HCT116 (cell line): ENCODE results near the gene PRKG1. TPM values are rescaled to one million over a fixed set of nuclear protein-coding genes. Genes with fewer than 3 reads are reported as not detected.

Experiments used
- ATAC-seq: fragments of 200-7000 bp; cut with Tn5 transposase; 2 replicates; pipeline ENCODE4 v1.9.1; 2020; ENCODE audit warnings: mild to moderate bottlenecking, moderate library complexity
- BruUV-seq: library from RNA; stranded (reverse); fragments of 400-500 nt; replicated peaks from 2 replicates; lab custom pipeline; 2021; lab: Mats Ljungman, UMichigan
- CTCF ChIA-PET: fragments of 300-600 bp; sonication (Branson Sonifier 250); formaldehyde crosslinking; loops from one replicate; lab custom pipeline; 2021; ENCODE audit warnings: antibody characterized with exemption; lab: Charles Lee
- POLR2A ChIA-PET: fragments of 300-600, 350-600 bp; sonication (Branson Sonifier 250); formaldehyde crosslinking; loops from one replicate; lab custom pipeline; 2021; ENCODE audit warnings: antibody characterized with exemption; lab: Charles Lee
- RAD21 ChIA-PET, 2 experiments: fragments of 300-600 bp; sonication (Branson Sonifier 250); formaldehyde crosslinking; loops; one replicate each; lab custom pipeline; 2023; ENCODE audit warnings: low total read pairs in 2 of 2; ENCODE audit not compliant: uncharacterized antibody in 2 of 2, unreplicated experiment in 2 of 2, low non-redundant PET in 1 of 2; lab: Charles Lee
- DNase-seq: peaks from one replicate; pipeline ENCODE4 v3.0.0-alpha.2; 2010; ENCODE audit warnings: low read depth, low spot score
- H2AFZ ChIP-seq: fragments of 200-600 bp; shearing (Covaris generic), sonication (generic); 2 replicates; pipeline ENCODE4 v1.6.1; 2017; ENCODE audit warnings: low read depth, mixed run types, mixed read lengths, antibody characterized with exemption, low read length; ENCODE audit not compliant: poor library complexity, severe bottlenecking
- H3K27ac ChIP-seq: 2 replicates; pipeline ENCODE4 v1.5.1; 2012; ENCODE audit warnings: low read depth, low read length
- H3K27me3 ChIP-seq: fragments of 200-600 bp; sonication (generic); 2 replicates; pipeline ENCODE4 v1.6.1; 2016; ENCODE audit warnings: mixed run types, low read length, mixed read lengths; ENCODE audit not compliant: insufficient read depth
- H3K36me3 ChIP-seq, 2 experiments: fragments of 200-500 bp in 1 of 2; fragments of 200-600 bp in 1 of 2; sonication (Bioruptor generic) in 1 of 2; sonication (generic) in 1 of 2; 2 replicates each; pipeline versions ENCODE4 v1.5.1 to v1.6.1; 2014 to 2016; ENCODE audit warnings: low read length in 2 of 2, inconsistent platforms in 1 of 2, mixed read lengths in 1 of 2, mixed run types in 1 of 2; ENCODE audit not compliant: insufficient read depth in 2 of 2, control insufficient read depth in 1 of 2
- H3K4me1 ChIP-seq, 2 experiments: fragments of 200-600 bp in 1 of 2; sonication (generic) in 1 of 2; 2 replicates each; pipeline versions ENCODE4 v1.5.1 to v1.6.1; 2012 to 2017; ENCODE audit warnings: low read length in 2 of 2, inconsistent platforms in 1 of 2, mild to moderate bottlenecking in 1 of 2, mixed read lengths in 1 of 2, mixed run types in 1 of 2, moderate library complexity in 1 of 2; ENCODE audit not compliant: insufficient read depth in 2 of 2, control insufficient read depth in 1 of 2
- H3K4me2 ChIP-seq: fragments of 200-600 bp; sonication (generic); 2 replicates; pipeline ENCODE4 v1.6.1; 2017; ENCODE audit warnings: mixed run types, low read length, mixed read lengths
- H3K4me3 ChIP-seq, 2 experiments: fragments of 200-600 bp in 1 of 2; sonication (generic) in 1 of 2; replicated peaks in 1 of 2; 2 replicates each; pipeline ENCODE4 v1.5.1; 2011 to 2016; ENCODE audit warnings: low read length in 2 of 2, control low read depth in 1 of 2, low read depth in 1 of 2, mild to moderate bottlenecking in 1 of 2, mixed read lengths in 1 of 2, mixed run types in 1 of 2
- H3K79me2 ChIP-seq: fragments of 200-600 bp; sonication (generic); 2 replicates; pipeline ENCODE4 v1.6.1; 2017; ENCODE audit warnings: mild to moderate bottlenecking, mixed run types, low read length, moderate library complexity, mixed read lengths; ENCODE audit not compliant: insufficient read depth
- H3K9ac ChIP-seq: fragments of 200-600 bp; sonication (generic); 2 replicates; pipeline ENCODE4 v1.6.1; 2016; ENCODE audit warnings: low read length, mixed read lengths
- H3K9me2 ChIP-seq: fragments of 200-600 bp; sonication (generic), shearing (Covaris generic); 2 replicates; pipeline ENCODE4 v1.6.1; 2017; ENCODE audit warnings: mixed run types, mild to moderate bottlenecking, moderate library complexity; ENCODE audit not compliant: insufficient read depth
- H3K9me3 ChIP-seq, 2 experiments: fragments of 200-500 bp in 1 of 2; fragments of 200-600 bp in 1 of 2; sonication (Bioruptor generic) in 1 of 2; sonication (generic) in 1 of 2; 2 replicates each; pipeline ENCODE4 v1.6.1; 2014 to 2017; ENCODE audit warnings: low read length in 2 of 2, mixed read lengths in 2 of 2, inconsistent platforms in 1 of 2, low read depth in 1 of 2, mild to moderate bottlenecking in 1 of 2, mixed run types in 1 of 2, moderate library complexity in 1 of 2; ENCODE audit not compliant: control insufficient read depth in 1 of 2, insufficient read depth in 1 of 2
- H4K20me1 ChIP-seq: fragments of 200-600 bp; sonication (generic), shearing (Covaris generic); 2 replicates; pipeline ENCODE4 v1.6.1; 2017; ENCODE audit warnings: mixed run types, mild to moderate bottlenecking, moderate library complexity; ENCODE audit not compliant: insufficient read depth
- CBX3 ChIP-seq: IDR thresholded peaks from 2 replicates; pipeline ENCODE4 v1.6.1; 2012; ENCODE audit warnings: low read depth
- CEBPB ChIP-seq: IDR thresholded peaks from 2 replicates; pipeline ENCODE4 v1.6.1; 2012; ENCODE audit warnings: low read depth
- EGR1 ChIP-seq: IDR thresholded peaks from 2 replicates; pipeline ENCODE4 v1.6.1; 2012; ENCODE audit warnings: low read depth
- EZH2 ChIP-seq: fragments of 200-600 bp; sonication (generic); IDR thresholded peaks from 2 replicates; pipeline ENCODE4 v1.6.1; 2017; ENCODE audit warnings: antibody characterized with exemption, mixed run types
- POLR2A ChIP-seq: IDR thresholded peaks from 2 replicates; pipeline ENCODE4 v1.7.0; 2011; ENCODE audit warnings: borderline replicate concordance; ENCODE audit not compliant: insufficient read depth, insufficient read length; ENCODE audit errors: extremely low read depth
- ZFX ChIP-seq: fragments of 450-650 bp; IDR thresholded peaks from 2 replicates; pipeline ENCODE4 v1.6.1; 2017
- intact Hi-C: fragments of 100-400 bp; cut with micrococcal nuclease; formaldehyde crosslinking; loops from 2 replicates; pipeline ENCODE4 v1.10.0; 2022
- total RNA-seq: library from RNA; stranded (reverse); gene quantifications from one replicate; pipeline ENCODE4 v1.2.1, GENCODE V29; 2021; ENCODE audit not compliant: unreplicated experiment

Gene PRKG1
- total RNA-seq, 1 experiment from 2014 or later = 1.4 TPM

GRCh38 chr10:51656503-51656902, 582.2 kb downstream of the PRKG1 start:
- no peaks in the 10 kb centered on the region for H4K20me1 ChIP-seq
- DNase-seq (no peak), ATAC-seq (no peak)
- no peaks in the 10 kb centered on the region for H3K79me2 ChIP-seq
- no peaks in the 10 kb centered on the region for H3K36me3 ChIP-seq
- intact Hi-C loops = no loop called here
- CTCF ChIA-PET = no interaction called here
- TF ChIP-seq CBX3 = no peak
- TF ChIP-seq EGR1 = no peak
- TF ChIP-seq POLR2A = no peak
- H3K9me2 ChIP-seq = no peaks in the 10 kb centered on the region
- H3K4me1 ChIP-seq = no peaks in the 10 kb centered on the region
- H3K27me3 ChIP-seq = peaks cover 18% of the 10 kb centered on the region; the same call in 1 of the 2 replicates
- no peak overlapping the region for H3K4me2 ChIP-seq
- no peak overlapping the region for H3K9ac ChIP-seq
- RAD21 ChIA-PET = no interaction called here
- no TSS peak for BruUV-seq
- H3K27ac ChIP-seq = no peak overlapping the region
- H3K4me3 ChIP-seq = no peak overlapping the region
- H3K9me3 ChIP-seq = no peaks in the 10 kb centered on the region
- H2AFZ ChIP-seq = no peak overlapping the region
- POLR2A ChIA-PET = no interaction called here

GRCh38 chr10:51658000-51658399, 583.7 kb downstream of the PRKG1 start:
- H3K79me2 ChIP-seq = no peaks in the 10 kb centered on the region
- H3K9ac ChIP-seq = no peak overlapping the region
- no peak overlapping the region for H3K4me2 ChIP-seq
- no peaks in the 10 kb centered on the region for H3K9me2 ChIP-seq
- RAD21 ChIA-PET = no interaction called here
- H3K4me1 ChIP-seq = no peaks in the 10 kb centered on the region
- no peak for TF ChIP-seq CEBPB
- TF ChIP-seq ZFX = no peak
- no peak for TF ChIP-seq EZH2
- no peaks in the 10 kb centered on the region for H4K20me1 ChIP-seq
- no TSS peak for BruUV-seq
- H3K27ac ChIP-seq = no peak overlapping the region
- intact Hi-C loops = no loop called here
- H3K9me3 ChIP-seq = no peaks in the 10 kb centered on the region
- DNase-seq = no peak
- H3K27me3 ChIP-seq = peaks cover 18% of the 10 kb centered on the region; the same call in 1 of the 2 replicates
- no peak overlapping the region for H2AFZ ChIP-seq
- POLR2A ChIA-PET = no interaction called here
- no peak overlapping the region for H3K4me3 ChIP-seq
- no peak for ATAC-seq
- no peaks in the 10 kb centered on the region for H3K36me3 ChIP-seq
- CTCF ChIA-PET = no interaction called here
